Mesothelial cell of epicardium (in vitro differentiated cells): ENCODE results near the gene TRAF3. TPM values are rescaled to one million over a fixed set of nuclear protein-coding genes. Genes with fewer than 3 reads are reported as not detected.

Experiments
- DNase-seq, 2 experiments: peaks; one replicate each; pipeline ENCODE4 v3.0.0; 2021; ENCODE audit warnings: low spot score in 2 of 2; ENCODE audit not compliant: unreplicated experiment in 2 of 2
- H3K27ac Mint-ChIP-seq: 2 replicates; pipeline ENCODE4 v1.8.0; 2021; ENCODE audit warnings: mixed read lengths
- H3K27me3 Mint-ChIP-seq: 2 replicates; pipeline ENCODE4 v1.8.0; 2021; ENCODE audit warnings: low read depth, mixed read lengths
- H3K36me3 Mint-ChIP-seq: 2 replicates; pipeline ENCODE4 v1.8.0; 2021; ENCODE audit warnings: mixed read lengths
- H3K4me1 Mint-ChIP-seq: 2 replicates; pipeline ENCODE4 v1.8.0; 2021; ENCODE audit warnings: mixed read lengths
- H3K4me3 Mint-ChIP-seq: 2 replicates; pipeline ENCODE4 v1.8.0; 2021; ENCODE audit warnings: mild to moderate bottlenecking, moderate library complexity, mixed read lengths
- H3K9me3 Mint-ChIP-seq: 2 replicates; pipeline ENCODE4 v1.8.0; 2021; ENCODE audit warnings: mixed read lengths
- CTCF ChIP-seq: fragments of 200-600 bp; sonication (generic); IDR thresholded peaks from one replicate; pipeline ENCODE4 v1.5.0; 2021; ENCODE audit warnings: antibody characterized with exemption; ENCODE audit not compliant: unreplicated experiment
- total RNA-seq: library from RNA; stranded (reverse); gene quantifications from 3 replicates; pipeline ENCODE4 v1.2.1, GENCODE V29; 2021

Gene TRAF3
- total RNA-seq, 1 donor from 2014 or later = 26.4 TPM

GRCh38 chr14:102804858-102805257 is 27.6 kb downstream of the TRAF3 start:
- no peak for TF ChIP-seq CTCF
- Mint-ChIP-seq H3K27ac (no peak overlapping the region), H3K4me1 (no peaks in the 10 kb centered on the region), H3K4me3 (no peak overlapping the region), H3K27me3 (no peaks in the 10 kb centered on the region), H3K9me3 (no peaks in the 10 kb centered on the region), H3K36me3 (no peaks in the 10 kb centered on the region)
- no peak for DNase-seq

GRCh38 chr14:102805371-102805891 is 28.2 kb downstream of the TRAF3 start:
- no peak overlapping the region for H3K27ac Mint-ChIP-seq
- no peaks in the 10 kb centered on the region for H3K27me3 Mint-ChIP-seq
- DNase-seq = no peak
- no peaks in the 10 kb centered on the region for H3K9me3 Mint-ChIP-seq
- no peak overlapping the region for H3K4me3 Mint-ChIP-seq
- no peaks in the 10 kb centered on the region for H3K36me3 Mint-ChIP-seq
- no peak for TF ChIP-seq CTCF
- H3K4me1 Mint-ChIP-seq = no peaks in the 10 kb centered on the region

- no peaks in the 10 kb centered on the region for H3K4me1 Mint-ChIP-seq
- H3K27ac Mint-ChIP-seq = no peak overlapping the region
- TF ChIP-seq CTCF = peak; percentile 15
Observed at GRCh38 chr14:102805941-102806340, 28.7 kb downstream of the TRAF3 start.

GRCh38 chr14:102806447-102806846 is 29.2 kb downstream of the TRAF3 start:
- no peak for DNase-seq
- no peak overlapping the region for H3K4me3 Mint-ChIP-seq
- TF ChIP-seq CTCF = no peak
- H3K36me3 Mint-ChIP-seq = no peaks in the 10 kb centered on the region
- no peaks in the 10 kb centered on the region for H3K4me1 Mint-ChIP-seq
- H3K27me3 Mint-ChIP-seq = no peaks in the 10 kb centered on the region
- no peak overlapping the region for H3K27ac Mint-ChIP-seq
- no peaks in the 10 kb centered on the region for H3K9me3 Mint-ChIP-seq

More at GRCh38 chr14:102805941-102806340, 28.7 kb downstream of the TRAF3 start:
- Mint-ChIP-seq H3K4me3 (no peak overlapping the region), H3K27me3 (no peaks in the 10 kb centered on the region), H3K36me3 (no peaks in the 10 kb centered on the region), H3K9me3 (no peaks in the 10 kb centered on the region)
- no peak for DNase-seq

- no peaks in the 10 kb centered on the region for H3K36me3 Mint-ChIP-seq
- H3K4me3 Mint-ChIP-seq = no peak overlapping the region
- H3K27me3 Mint-ChIP-seq = no peaks in the 10 kb centered on the region
- DNase-seq = no peak
- no peaks in the 10 kb centered on the region for H3K9me3 Mint-ChIP-seq
- no peak overlapping the region for H3K27ac Mint-ChIP-seq
- TF ChIP-seq CTCF = no peak
- no peaks in the 10 kb centered on the region for H3K4me1 Mint-ChIP-seq
Observed at GRCh38 chr14:102807013-102807406, 29.8 kb downstream of the TRAF3 start.

GRCh38 chr14:102809870-102810269 is 32.6 kb downstream of the TRAF3 start:
- H3K27ac Mint-ChIP-seq = no peak overlapping the region
- DNase-seq = no peak
- peaks cover 9% of the 10 kb centered on the region for H3K36me3 Mint-ChIP-seq
- H3K4me1 Mint-ChIP-seq = no peaks in the 10 kb centered on the region
- H3K4me3 Mint-ChIP-seq = no peak overlapping the region
- no peak for TF ChIP-seq CTCF
- H3K9me3 Mint-ChIP-seq = peaks cover 7% of the 10 kb centered on the region
- H3K27me3 Mint-ChIP-seq = no peaks in the 10 kb centered on the region
